Activated B cell treated with CpG ODN at 0.5 μM for 24 hours (primary cell): ENCODE results near the gene EHMT2. TPM values are rescaled to one million over a fixed set of nuclear protein-coding genes. Genes with fewer than 3 reads are reported as not detected.

ENCODE experiments used
- ATAC-seq: fragments of 200-7000 bp; cut with Tn5 transposase; one replicate; pipeline ENCODE4 v1.10.0; 2021; ENCODE audit warnings: low read depth, mild to moderate bottlenecking, moderate library complexity
- CTCF ChIA-PET: fragments of 350-600 bp; sonication (Branson Sonifier 250); formaldehyde crosslinking; loops from one replicate; lab custom pipeline; 2021; ENCODE audit warnings: antibody characterized with exemption; lab: Charles Lee
- POLR2A ChIA-PET: fragments of 350-600 bp; sonication (Branson Sonifier 250); formaldehyde crosslinking; loops from one replicate; lab custom pipeline; 2021; ENCODE audit warnings: antibody characterized with exemption; lab: Charles Lee
- DNase-seq: peaks from one replicate; pipeline ENCODE4 v3.0.0; 2022
- H3K27ac Mint-ChIP-seq: one replicate; pipeline ENCODE4 v1.8.0; 2020; ENCODE audit warnings: mixed read lengths
- H3K27me3 Mint-ChIP-seq: one replicate; pipeline ENCODE4 v1.8.0; 2021; ENCODE audit warnings: mixed read lengths
- H3K36me3 Mint-ChIP-seq: one replicate; pipeline ENCODE4 v1.8.0; 2021; ENCODE audit warnings: low read depth, mixed read lengths
- H3K4me1 Mint-ChIP-seq: one replicate; pipeline ENCODE4 v1.8.0; 2021; ENCODE audit warnings: mixed read lengths
- H3K4me3 Mint-ChIP-seq: one replicate; pipeline ENCODE4 v1.8.0; 2020; ENCODE audit warnings: mild to moderate bottlenecking, mixed read lengths
- H3K9me3 Mint-ChIP-seq: one replicate; pipeline ENCODE4 v1.8.0; 2020; ENCODE audit warnings: mixed read lengths
- intact Hi-C: fragments of 100-400 bp; cut with micrococcal nuclease; formaldehyde crosslinking; loops from one replicate; pipeline ENCODE4 v1.15.1; 2024
- total RNA-seq: library from RNA; stranded (reverse); gene quantifications from 2 replicates; pipeline ENCODE4 v1.2.3, GENCODE V29; 2022
- TF ChIP-seq, protein P1 (sequence below): fragments of 200-600 bp; IDR thresholded peaks from one replicate; pipeline ENCODE4 v1.8.0; 2022; ENCODE audit warnings: antibody characterized with exemption, mild to moderate bottlenecking

The EHMT2 gene
- total RNA-seq, 1 donor from 2014 or later, result 58.4 TPM

GRCh38 chr6:31899215-31899614, 1.7 kb upstream of the EHMT2 start:
- ChIA-PET POLR2A (interaction anchor here (1.1 to 3.0 kb wide), 5 partner anchors 36 to 404 kb away, joined by 3 to 29 read pairs (median 8); partner anchors contain the start of genes ABHD16A, APOM, NELFE and NEU1), CTCF (no interaction called here)
- peaks cover 19% of the 10 kb centered on the region for H3K36me3 Mint-ChIP-seq
- no peak for DNase-seq
- intact Hi-C loops, result loop anchor here (5.0 kb wide), 1 partner anchor 232 kb away; the partner anchor contains the start of genes CSNK2B and LY6G5B
- TF ChIP-seq, protein P1, sequence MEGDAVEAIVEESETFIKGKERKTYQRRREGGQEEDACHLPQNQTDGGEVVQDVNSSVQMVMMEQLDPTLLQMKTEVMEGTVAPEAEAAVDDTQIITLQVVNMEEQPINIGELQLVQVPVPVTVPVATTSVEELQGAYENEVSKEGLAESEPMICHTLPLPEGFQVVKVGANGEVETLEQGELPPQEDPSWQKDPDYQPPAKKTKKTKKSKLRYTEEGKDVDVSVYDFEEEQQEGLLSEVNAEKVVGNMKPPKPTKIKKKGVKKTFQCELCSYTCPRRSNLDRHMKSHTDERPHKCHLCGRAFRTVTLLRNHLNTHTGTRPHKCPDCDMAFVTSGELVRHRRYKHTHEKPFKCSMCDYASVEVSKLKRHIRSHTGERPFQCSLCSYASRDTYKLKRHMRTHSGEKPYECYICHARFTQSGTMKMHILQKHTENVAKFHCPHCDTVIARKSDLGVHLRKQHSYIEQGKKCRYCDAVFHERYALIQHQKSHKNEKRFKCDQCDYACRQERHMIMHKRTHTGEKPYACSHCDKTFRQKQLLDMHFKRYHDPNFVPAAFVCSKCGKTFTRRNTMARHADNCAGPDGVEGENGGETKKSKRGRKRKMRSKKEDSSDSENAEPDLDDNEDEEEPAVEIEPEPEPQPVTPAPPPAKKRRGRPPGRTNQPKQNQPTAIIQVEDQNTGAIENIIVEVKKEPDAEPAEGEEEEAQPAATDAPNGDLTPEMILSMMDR, result no peak
- H3K9me3 Mint-ChIP-seq, result no peaks in the 10 kb centered on the region
- peaks cover 35% of the 10 kb centered on the region for H3K4me1 Mint-ChIP-seq
- no peak for ATAC-seq
- H3K27ac Mint-ChIP-seq, result peak overlapping the region; percentile 50
- H3K27me3 Mint-ChIP-seq, result no peaks in the 10 kb centered on the region
- H3K4me3 Mint-ChIP-seq, result peak overlapping the region; percentile 66

- H3K27me3 Mint-ChIP-seq, result no peaks in the 10 kb centered on the region
- ChIA-PET CTCF (interaction anchor here (0.7 kb wide), 1 partner anchor 8 kb away, joined by 3 read pairs; no protein-coding TSS in a partner anchor), POLR2A (interaction anchor here (0.5 to 3.0 kb wide), 24 partner anchors 10 to 1672 kb away, joined by 3 to 29 read pairs (median 4); partner anchors contain the start of genes ABHD16A, APOM, BAG6 and DDX39B)
- H3K9me3 Mint-ChIP-seq, result no peaks in the 10 kb centered on the region
- peak; percentile 28 for ATAC-seq
- peaks cover 35% of the 10 kb centered on the region for H3K4me1 Mint-ChIP-seq
- peak overlapping the region; percentile 97 for H3K4me3 Mint-ChIP-seq
- no peak for DNase-seq
- peak overlapping the region; percentile 94 for H3K27ac Mint-ChIP-seq
- peaks cover 22% of the 10 kb centered on the region for H3K36me3 Mint-ChIP-seq
- TF ChIP-seq, protein P1, result no peak
- intact Hi-C loops, result loop anchor here (1.0 to 5.0 kb wide), 2 partner anchors 64 to 231 kb away; partner anchors contain the start of genes CSNK2B and LY6G5B
Measured at GRCh38 chr6:31898383-31899011, 999 bp upstream of the EHMT2 start.

DNA sequence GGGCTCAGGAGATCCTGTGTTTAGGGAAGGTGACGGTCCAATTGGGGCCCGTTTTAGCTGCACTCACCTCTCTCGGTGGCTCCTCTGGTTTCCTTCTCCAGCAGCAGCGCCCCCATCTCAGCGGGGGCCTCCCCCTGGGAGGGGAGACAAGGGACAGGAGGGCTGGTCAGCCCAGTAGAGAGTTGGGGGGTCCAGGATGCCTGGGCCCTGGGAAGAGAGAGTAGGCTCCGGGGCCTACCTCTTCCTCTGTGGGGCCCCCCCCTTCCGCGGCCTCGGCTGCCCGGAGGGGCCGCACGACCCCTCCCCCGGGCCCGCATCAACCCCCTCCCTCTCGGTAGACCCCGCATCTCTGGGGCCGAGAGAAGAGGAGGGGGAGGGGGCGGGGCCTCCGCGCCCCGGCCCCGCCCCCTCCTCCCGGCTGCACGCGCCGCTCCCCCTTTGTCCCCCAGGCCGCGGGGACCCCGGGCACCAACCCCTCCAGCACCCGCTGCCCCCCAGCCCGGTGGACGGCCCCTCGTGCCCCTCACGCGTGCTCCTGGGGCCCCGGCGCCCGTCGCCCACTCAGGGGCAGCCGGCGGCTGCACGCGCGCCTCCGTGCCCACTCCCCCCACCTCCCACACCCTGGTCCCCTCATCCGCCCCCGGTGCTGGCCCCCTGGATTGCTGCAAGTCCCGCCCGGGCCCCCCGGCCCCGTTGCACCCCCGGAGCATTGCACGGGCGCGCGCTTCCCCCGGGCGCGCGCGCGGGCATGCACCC, 464 bp downstream of the EHMT2 start:
- Mint-ChIP-seq H3K4me1 (peaks cover 27% of the 10 kb centered on the region), H3K4me3 (peak overlapping the region; percentile 97), H3K36me3 (peaks cover 36% of the 10 kb centered on the region), H3K9me3 (no peaks in the 10 kb centered on the region), H3K27ac (peak overlapping the region; percentile 74), H3K27me3 (no peaks in the 10 kb centered on the region)
- DNase-seq (no peak), ATAC-seq (peak; percentile 4)
- CTCF ChIA-PET, result interaction anchor here (1.4 kb wide), 1 partner anchor 10 kb away, joined by 3 read pairs; no protein-coding TSS in a partner anchor
- POLR2A ChIA-PET, result interaction anchor here (0.6 to 3.0 kb wide), 11 partner anchors 12 to 1465 kb away, joined by 3 to 29 read pairs (median 8); partner anchors contain the start of genes ABHD16A, DXO, LSM2 and NELFE
- intact Hi-C loops, result loop anchor here (1.0 to 5.0 kb wide), 5 partner anchors 35 to 350 kb away; partner anchors contain the start of genes ATF6B, ATP6V1G2, CSNK2B and LY6G5B
- TF ChIP-seq, protein P1, result no peak

- ChIA-PET CTCF (interaction anchor here (1.4 kb wide), 1 partner anchor 9 kb away, joined by 3 read pairs; no protein-coding TSS in a partner anchor), POLR2A (interaction anchor here (0.8 to 3.0 kb wide), 2 partner anchors 20 to 33 kb away, joined by 3 to 29 read pairs; partner anchors contain the start of gene NEU1)
- peak overlapping the region; percentile 82 for H3K4me3 Mint-ChIP-seq
- no peaks in the 10 kb centered on the region for H3K27me3 Mint-ChIP-seq
- intact Hi-C loops, result loop anchor here (2.0 to 5.0 kb wide), 3 partner anchors 62 to 350 kb away; partner anchors contain the start of genes ATP6V1G2, CSNK2B, LY6G5B and NELFE
- no peak for ATAC-seq
- peaks cover 27% of the 10 kb centered on the region for H3K4me1 Mint-ChIP-seq
- peaks cover 40% of the 10 kb centered on the region for H3K36me3 Mint-ChIP-seq
- peak overlapping the region; percentile 74 for H3K27ac Mint-ChIP-seq
- TF ChIP-seq, protein P1, result no peak
- DNase-seq, result no peak
- H3K9me3 Mint-ChIP-seq, result no peaks in the 10 kb centered on the region
Measured at GRCh38 chr6:31896493-31896855, 1.0 kb downstream of the EHMT2 start.
